Measurements from ENCODE around the gene TLR10.
"Not testable (repeated sequence)": the region's sequence is repeated elsewhere in the genome, so short reads cannot be mapped to it uniquely, and the experiment has no call there.

Gene TLR10

GRCh38 chr4:38782452-38783108, at the start of gene TLR10:
TSS of gene TLR10 (minus strand) at chr4:38782990. CDS start at chr4:38775590, 7,400 bp downstream.
- no peak for DNase-seq (ENCODE audit: low read depth)

- DNase-seq (ENCODE audit: low read depth): no peak
Observed at GRCh38 chr4:38832206-38832605, 49.4 kb upstream of the TLR10 start.

GRCh38 chr4:38831653-38832052, 48.9 kb upstream of the TLR10 start:
- no peak for DNase-seq (ENCODE audit: low read depth)

GRCh38 chr4:38829237-38829636, 46.4 kb upstream of the TLR10 start:
- DNase-seq (ENCODE audit: low read depth): no peak

- DNase-seq (ENCODE audit: low read depth): no peak
Observed at GRCh38 chr4:38823766-38824165, 41.0 kb upstream of the TLR10 start.

GRCh38 chr4:38822748-38823303, 40.0 kb upstream of the TLR10 start:
- DNase-seq (ENCODE audit: low read depth): no peak

- no peak for DNase-seq (ENCODE audit: low read depth)
Observed at GRCh38 chr4:38821739-38822138, 38.9 kb upstream of the TLR10 start.

- no peak for DNase-seq (ENCODE audit: low read depth)
Observed at GRCh38 chr4:38820329-38821061, 37.7 kb upstream of the TLR10 start.

- DNase-seq (ENCODE audit: low read depth): no peak
Observed at GRCh38 chr4:38819569-38819968, 36.8 kb upstream of the TLR10 start.

- no peak for DNase-seq (ENCODE audit: low read depth)
Observed at GRCh38 chr4:38818441-38818976, 35.7 kb upstream of the TLR10 start.

GRCh38 chr4:38815885-38816782, 33.3 kb upstream of the TLR10 start:
- no peak for DNase-seq (ENCODE audit: low read depth)

GRCh38 chr4:38814386-38814785, 31.6 kb upstream of the TLR10 start:
- DNase-seq (ENCODE audit: low read depth): no peak

- DNase-seq (ENCODE audit: low read depth): no peak
Observed at GRCh38 chr4:38811297-38811696, 28.5 kb upstream of the TLR10 start.

- DNase-seq (ENCODE audit: low read depth): not testable (repeated sequence)
Observed at GRCh38 chr4:38807462-38807861, 24.7 kb upstream of the TLR10 start.

- DNase-seq (ENCODE audit: low read depth): not testable (repeated sequence)
Observed at GRCh38 chr4:38806251-38806650, 23.5 kb upstream of the TLR10 start.

GRCh38 chr4:38805530-38806145, 22.8 kb upstream of the TLR10 start:
- no peak for DNase-seq (ENCODE audit: low read depth)

GRCh38 chr4:38804654-38805295, 22.0 kb upstream of the TLR10 start, which contains the start of gene TLR1:
TSS of gene TLR1 (minus strand) at chr4:38804791. CDS start at chr4:38798831, 5,960 bp downstream.
- no peak for DNase-seq (ENCODE audit: low read depth)

- DNase-seq (ENCODE audit: low read depth): no peak
Observed at GRCh38 chr4:38803833-38804653, 21.3 kb upstream of the TLR10 start.

GRCh38 chr4:38802561-38803355, 20.0 kb upstream of the TLR10 start:
- no peak for DNase-seq (ENCODE audit: low read depth)

Data from stimulated activated CD8-positive, alpha-beta memory T cell treated with anti-CD3 and anti-CD28 coated beads, Interleukin-15, amount 100 ng/mL, for 24 hours (primary cell).